Activated CD4-positive, alpha-beta T cell treated with anti-CD3 and anti-CD28 coated beads for 4 hours (primary cell): ENCODE results near the gene SLC25A33.
A peak's percentile ranks its signal among the peaks of the same experiment; 100 is the strongest.
"Not testable (repeated sequence)": the region's sequence is repeated elsewhere in the genome, so short reads cannot be mapped to it uniquely, and the experiment has no call there.

Experiments
- DNase-seq, 2 donors: peaks; one replicate each; pipeline ENCODE4 v3.0.0-alpha.2; 2020

SLC25A33 gene

DNA sequence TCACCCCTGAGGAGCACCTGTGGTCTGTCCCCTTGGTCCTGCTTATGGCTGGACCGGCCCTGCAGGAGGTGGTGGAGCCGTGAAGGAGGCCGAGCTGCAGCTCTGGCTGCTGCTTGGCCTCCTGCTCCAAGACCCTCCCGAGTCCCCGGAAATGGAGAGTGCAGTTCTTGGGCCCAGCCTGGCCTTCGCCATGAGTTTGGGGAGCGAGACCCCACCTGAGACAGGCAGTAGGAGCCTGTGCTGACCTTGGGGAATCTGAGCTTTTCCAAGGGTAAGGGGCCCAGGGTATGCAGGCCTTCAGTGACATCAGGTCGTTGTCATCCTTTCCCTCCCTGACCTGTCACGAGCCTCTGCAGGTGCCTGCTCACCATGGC lies 63.5 kb downstream of the SLC25A33 start:
- no peak for DNase-seq

DNA sequence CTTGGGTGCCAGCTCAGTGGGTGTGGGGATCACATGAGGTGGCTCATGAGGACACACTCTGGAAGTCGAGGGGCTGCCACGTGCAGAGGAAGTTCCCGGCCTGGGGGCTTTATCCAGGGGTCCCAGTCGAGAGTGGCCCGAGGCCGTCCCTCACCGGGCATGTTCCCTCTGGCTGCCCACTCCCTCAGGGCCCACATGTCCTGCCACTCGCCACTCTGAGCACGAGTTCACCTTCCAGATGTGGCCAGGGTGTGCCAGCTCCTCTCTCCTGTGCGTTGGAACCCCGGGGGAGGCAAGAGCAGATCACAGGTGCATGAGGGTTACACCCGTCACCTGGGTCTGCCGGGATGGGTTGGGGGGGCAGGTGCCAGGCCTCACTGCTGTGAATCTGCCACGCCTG lies 64.0 kb downstream of the SLC25A33 start:
- DNase-seq = no peak

DNA sequence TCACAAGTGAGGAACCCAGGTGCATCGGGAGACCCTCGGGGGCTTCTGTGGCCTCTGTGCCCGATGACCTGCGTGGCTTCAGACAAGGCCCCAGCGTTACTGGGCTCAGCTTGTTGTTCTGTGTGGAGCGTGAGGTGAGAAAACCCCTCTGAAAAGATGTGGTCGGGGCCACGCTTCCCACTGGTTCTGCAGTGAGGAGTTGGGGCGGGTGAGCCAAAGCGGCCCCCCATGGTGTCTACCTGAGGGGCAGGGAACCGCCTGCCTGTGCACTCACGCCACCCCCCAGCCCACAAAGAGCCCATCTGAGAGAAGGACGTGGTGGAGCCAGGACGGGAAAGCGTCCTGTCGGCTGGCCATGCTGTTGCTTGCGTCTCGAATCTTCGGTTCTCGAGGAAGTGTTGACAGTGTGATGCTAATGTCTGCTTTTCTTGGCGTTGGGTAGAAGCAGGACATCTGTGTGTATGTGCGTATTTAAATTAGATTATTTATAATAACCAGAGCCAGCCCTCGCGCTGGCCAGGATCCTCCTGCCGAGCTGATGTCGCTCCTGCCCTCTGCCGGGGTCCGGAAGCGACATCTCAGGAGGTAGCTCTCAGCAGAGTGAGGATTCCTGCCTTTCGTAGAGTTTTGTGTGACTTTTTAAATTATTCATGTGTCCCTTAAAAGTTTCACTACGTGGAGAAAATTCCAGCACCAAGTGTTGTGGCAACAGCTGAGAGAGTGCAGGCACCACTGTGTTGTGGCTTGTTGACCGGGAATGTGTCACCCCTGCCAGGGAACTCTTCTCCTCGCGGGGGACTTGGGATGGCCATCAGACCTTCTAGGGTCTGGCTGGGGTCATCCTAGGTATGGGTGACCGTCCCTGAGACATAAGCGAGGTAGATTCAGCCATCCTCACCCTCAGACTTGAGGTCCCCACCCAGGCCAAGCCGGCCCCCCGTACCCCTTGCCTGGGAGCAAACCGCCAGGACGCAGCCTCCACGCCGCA lies 64.8 kb downstream of the SLC25A33 start:
- DNase-seq = no peak

DNA sequence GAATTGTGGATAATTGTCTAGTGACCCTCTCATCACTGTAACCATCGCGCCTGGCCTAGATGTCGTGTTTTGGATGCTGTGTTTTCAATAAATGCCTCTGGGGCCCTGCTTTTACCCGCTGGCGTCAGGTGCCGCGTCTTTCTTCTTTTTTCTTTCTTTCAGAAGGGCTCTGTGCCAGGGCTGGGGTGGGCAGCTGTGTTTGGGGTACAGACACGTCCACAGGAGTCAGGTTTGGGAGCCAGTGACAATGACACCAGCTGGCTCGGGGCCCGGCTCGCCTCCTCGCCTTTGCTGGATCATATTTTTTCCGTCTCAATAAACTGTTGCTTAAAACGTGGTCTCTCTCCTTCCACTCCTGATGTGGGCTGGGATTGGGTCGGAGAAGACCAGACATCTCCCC lies 65.6 kb downstream of the SLC25A33 start:
- DNase-seq = no peak

DNA sequence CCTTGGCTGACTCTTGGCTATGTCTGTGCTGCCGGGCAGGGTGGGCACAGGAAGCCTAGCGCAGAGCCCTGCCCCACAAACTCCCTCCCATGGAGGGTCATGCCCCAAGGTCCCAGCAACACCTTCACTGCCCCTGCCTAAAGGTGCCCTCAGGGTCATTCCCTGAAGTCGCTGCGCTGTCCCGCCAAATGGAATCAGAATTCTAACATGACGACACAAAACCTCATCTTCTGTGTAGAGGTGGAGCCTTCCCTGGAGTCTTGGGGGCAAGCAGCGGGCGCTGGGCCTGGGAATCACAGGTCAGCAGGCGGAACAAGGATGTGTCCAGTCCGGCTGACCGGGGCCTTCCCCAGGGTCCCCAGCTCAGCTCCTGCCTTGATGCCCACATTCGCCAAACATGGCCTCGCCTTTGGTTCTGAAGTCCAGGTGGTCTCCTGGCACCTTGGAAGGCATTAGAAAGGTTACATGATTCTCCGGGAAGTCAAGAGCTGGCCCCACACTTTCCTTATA lies 66.7 kb downstream of the SLC25A33 start:
- no peak for DNase-seq

DNA sequence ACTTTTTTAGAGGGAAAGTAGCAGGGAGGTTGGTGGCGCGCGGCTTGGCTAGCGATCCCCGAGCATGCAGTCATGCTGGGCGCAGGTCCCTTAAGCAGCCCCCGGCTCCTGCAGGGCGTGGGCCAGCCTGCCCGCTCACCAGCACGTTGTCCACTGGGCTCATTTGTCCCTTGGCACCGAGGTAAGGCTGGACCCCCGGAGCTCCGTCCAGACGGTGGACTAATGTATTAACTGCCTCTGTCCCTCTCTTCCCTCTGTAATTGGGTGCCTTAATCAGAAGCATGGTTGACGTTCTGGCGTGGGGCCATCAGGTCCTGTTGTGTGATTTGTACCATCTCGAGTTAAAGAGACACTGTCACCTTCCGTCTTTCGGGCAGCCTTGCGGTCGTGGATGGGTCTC lies 67.2 kb downstream of the SLC25A33 start:
- no peak for DNase-seq

DNA sequence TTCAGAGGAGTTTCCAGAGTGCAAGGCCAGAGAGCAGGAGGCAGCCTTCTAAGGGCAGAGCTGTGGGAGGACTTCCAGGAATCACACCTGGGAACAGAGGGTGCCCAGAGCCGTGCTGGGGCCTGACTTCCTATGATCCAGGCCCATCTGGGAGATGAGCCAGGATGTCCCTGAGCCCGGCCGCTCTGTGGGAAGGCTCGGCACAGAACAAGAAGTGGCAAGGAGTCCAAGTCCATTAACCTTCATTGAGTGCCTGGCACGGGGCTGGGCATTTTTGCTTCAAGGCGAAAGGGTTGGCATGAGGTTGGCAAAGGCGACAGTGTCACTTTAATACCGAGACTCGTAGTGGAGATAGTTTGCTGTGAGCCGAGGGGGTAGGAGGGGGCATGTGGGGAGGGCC lies 67.7 kb downstream of the SLC25A33 start:
- no peak for DNase-seq

DNA sequence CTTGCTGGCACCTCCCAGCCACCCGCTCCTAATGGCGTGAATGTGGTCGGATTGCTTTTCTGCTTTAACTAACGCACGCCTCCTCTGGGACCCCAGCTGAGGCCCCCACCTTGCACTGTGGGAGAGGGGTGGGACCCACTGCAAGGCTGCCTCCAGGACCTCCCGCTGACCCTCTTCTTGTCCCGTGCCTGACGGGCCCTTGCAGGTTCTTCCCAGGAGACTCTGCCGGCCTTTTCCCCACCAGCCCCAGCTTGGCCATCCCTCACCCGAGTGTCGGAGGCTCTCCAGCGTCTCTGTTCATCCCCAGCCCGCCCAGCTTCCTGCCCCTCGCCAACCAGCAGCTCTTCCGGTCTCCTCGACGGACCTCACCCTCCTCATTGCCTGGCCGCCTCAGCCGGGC lies 68.1 kb downstream of the SLC25A33 start:
- no peak for DNase-seq

DNA sequence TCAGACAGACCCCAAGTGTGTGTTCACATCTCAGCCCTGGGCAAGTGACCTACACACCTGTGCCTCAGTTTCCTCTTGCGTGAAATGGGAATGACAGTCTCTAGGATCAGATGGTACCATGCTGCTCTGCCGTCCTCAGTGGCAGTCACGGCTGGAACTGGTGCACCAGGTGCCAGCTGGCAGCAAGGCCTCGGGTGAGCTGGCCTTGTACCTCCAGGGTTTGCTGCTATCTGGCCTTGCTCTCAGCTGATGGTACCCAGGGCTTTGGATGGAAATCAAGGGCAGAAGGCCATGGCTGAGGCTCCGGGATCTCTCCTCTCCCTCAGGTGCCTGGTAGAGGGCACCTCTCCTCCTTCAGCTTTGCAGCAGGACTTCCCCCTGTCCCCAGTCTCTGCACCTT lies 70.7 kb downstream of the SLC25A33 start:
- no peak for DNase-seq

DNA sequence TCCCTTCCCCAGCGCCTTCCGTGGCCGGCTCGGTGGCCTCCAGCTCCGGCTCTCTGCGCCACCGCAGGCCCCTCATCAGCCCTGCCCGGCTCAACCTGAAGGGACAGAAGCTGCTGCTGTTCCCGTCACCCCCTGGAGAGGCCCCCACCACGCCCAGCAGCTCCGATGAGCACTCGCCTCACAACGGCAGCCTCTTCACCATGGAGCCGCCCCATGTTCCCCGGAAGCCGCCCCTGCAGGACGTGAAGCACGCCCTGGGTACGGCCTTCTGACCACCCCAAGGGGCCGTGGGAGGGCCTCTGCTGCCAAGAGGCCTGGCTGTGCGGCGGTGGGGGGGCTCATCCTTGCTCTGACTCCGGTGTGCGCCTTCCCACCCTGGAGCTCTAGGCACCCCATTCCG lies 71.3 kb downstream of the SLC25A33 start:
- DNase-seq = no peak

DNA sequence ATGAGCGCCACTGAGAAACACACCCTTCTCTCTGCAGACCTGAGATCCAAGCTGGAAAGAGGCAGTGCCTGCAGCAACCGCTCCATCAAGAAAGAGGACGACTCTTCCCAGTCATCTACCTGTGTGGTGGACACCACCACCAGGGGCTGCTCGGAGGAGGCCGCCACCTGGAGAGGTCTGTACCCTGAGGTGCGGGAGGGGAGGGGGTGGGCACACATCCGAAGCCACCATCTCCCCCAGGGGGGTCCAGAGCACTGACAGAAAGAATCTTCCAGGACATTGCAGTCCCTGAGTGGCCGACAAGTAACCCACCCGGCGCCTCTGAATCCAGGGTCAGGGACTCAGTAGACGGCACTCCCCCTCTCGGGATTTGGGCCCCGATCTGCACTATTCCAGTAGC lies 72.5 kb downstream of the SLC25A33 start:
- DNase-seq = no peak

DNA sequence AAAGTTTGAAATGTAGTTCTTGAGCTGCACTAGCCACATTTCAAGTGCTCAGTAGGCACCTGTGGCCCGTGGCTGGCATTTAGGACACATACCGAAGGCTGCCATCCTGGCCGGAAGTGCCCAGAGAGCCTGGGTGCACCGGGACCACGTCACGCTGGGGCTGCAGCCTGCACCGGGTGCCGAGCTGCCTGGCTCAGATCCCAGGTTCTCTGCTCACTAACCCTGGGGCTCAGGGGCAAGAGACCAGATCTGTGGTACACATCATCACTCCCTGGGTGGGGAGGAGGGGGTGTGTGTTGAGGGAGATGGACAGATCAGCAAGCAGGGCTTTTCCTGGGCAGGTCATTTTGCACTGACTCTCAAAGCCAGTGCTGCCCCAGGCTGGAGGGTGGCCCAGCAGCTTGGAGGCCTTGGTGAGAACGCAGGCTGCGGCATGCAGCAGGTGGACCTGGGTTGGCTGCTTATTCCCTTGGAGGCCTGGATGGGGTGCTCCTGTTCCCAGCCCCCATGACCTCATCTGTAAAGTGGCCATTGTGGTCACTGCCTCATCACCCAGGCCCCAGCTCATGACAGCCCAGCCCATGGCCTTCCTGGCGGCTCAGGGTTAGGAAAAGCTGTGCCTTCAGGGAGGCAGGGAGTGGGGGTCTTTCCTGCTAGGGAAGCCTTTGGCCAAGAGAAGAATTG lies 73.0 kb downstream of the SLC25A33 start:
- no peak for DNase-seq

DNA sequence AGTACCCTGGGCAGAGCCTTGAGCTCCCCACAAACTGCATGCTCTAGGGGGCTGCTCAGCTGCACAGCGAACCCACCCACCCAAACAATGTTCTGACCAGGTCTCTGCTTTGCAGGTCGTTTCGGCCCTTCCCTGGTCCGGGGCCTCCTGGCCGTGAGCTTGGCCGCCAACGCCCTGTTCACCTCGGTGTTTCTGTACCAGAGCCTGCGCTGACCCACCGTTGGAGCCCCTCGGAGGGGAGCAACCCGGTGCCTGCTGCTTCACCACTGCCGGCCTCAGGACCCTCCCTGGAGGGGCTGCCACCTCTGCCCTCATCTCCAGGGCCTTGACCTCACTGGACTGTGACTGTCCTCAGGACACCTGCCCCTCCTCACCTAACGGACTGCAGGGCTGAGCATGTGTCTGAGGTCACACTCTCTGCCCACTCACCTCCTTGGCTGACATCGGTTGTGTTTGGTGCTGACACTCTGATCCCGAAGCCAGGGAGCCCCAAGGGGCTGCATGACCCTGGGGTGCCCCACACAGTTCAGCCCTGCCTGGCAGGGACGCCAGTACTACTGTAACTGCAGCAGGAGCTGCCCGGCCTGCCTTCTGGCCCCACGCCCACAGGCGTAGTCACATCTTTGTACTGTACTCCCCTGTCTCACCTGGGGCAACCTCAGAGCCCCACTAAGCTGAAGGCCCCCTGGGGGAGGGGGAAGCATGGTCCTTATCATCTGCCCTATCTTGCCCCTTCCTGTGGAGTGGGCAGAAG lies 73.8 kb downstream of the SLC25A33 start:
- no peak for DNase-seq

DNA sequence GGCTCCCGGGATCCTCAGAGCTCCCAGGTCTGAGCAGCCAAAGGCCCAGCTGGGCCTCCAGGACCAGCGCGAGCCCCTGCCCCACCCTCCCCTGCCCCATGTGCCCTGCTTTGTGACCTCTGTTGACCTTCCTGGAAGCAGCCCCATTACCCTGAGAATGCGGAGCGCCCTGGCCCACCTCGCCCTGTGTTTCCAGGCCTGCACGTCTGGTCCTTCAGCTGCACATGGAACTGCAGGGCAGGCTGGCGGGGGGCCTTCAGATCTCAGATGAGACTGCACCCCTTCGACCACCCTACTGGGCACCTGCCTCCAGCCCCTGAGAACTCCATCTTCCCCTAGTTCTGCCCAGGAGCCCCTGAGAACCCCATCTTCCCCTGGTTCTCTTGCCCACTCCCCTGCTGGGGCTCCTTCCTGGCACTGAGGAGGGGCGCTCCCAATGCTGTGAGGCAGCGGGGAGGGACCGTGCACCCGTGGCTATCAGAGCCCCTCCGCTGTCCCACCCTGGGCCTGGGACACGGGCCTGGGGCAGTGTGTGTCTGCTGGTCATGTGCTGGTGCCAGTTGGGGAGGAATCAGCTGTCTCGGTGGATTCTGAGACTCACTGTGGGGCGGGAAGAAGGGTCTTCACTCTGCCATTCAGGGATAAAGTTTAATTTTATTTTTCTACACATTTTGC lies 74.5 kb downstream of the SLC25A33 start:
- no peak for DNase-seq

DNA sequence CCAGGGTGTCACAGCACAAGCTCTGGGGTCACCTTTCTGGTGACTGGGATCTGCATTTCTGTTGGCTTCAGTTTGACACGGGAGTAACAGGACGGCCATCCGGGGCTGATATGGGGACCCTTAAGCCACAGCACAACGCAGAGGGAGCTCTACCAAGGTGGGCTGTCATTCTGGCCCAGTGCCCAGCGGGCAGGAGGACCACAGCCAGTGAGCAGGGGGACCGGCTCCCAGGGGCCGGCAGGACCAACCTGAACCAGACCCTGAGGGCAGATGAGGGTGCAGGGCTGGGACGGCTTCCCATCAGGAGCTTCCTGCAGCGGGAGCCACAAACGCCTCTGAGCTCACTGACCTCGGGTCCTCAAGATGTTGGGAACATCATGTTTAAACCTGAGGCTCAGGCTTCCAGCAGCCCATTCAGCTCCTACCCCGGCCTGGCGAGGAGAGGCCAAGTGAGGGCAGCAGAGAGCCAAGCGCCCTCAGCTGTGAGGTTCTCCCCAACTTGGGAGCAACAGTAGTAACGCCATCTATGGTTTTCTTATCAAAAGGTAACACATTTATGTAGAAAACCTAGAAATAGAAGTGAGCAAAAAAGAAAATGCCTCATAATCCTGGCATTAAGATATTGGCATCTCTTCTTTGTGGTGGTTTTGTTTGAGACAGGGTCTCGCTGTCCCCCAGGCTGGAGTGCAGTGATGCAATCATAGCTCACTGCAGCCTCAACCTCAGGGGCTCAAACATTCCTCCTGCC lies 76.2 kb downstream of the SLC25A33 start:
- DNase-seq = peak; percentile 42 to 49

DNA sequence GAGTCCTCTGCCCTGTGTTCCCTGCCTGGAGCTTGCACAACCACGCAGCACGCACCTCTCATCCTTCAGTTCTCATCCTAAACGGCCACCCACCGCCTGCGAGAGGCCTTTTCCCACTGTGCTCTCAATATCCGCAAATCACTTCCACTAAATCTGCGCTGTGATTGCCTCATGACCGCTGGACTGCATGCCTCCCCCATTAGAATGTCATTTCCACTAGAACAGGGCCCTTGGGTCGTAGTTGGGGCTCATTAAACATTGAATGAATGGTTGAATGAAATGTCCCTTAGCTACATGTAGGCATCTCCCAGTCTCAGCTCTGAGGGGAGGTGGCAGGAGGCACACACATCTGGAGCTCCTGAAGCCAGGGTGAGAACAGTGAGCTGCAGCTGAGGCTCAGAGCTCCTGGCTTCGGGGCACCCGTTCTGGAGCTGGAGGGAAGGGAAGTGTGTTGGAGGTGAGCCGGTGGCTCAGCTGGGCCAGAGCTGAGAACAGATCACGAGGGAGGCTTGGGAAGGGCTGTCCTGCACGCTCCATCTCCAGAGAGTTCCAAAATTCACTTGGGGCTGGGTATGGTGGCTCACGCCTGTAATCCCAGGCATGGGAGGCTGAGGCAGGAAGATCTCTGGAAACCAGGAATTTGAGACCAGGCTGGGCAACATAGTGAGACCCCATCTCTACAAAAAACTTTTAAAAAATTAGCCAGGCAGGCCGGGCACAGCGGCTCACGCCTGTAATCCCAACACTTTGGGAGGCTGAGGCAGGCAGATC lies 79.8 kb downstream of the SLC25A33 start:
- DNase-seq = no peak

DNA sequence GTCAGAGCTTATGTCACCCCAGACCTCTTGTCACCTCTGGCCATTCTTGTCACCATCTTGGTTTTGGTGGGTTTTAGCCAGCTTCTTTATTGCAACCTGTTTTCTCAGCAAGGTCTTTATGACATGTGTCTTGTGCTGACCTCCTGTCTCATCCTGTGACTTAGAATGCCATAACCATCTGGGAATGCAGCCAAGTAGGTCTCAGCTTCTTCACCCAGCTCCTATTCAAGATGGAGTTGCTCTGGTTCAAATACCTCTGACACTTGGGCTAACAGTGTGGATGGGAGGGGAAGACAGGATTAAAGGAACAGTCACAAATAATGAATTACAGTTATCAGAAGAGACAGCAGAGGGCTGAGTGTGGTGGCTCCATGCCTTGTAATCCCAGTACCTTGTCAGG lies 81.8 kb downstream of the SLC25A33 start:
- DNase-seq = no peak

DNA sequence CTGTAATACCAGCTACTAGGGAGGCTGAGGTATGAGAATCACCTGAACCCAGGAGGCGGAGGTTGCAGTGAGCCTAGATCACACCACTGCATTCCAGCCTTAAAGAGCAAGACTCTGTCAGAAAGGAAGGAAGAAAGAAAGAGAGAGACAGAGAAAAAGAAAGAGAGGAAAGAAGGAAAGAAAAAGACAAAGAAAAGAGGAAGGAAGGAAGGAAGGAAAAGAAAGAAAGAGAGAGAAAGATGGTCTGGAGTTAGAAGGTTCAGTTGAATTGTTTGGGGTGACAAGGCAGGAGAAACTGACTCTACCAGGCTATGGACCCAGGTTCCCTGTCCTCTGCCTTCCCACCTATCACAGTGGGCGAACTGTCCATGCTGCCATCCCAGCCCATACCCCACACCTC lies 84.8 kb downstream of the SLC25A33 start:
- DNase-seq = no peak

DNA sequence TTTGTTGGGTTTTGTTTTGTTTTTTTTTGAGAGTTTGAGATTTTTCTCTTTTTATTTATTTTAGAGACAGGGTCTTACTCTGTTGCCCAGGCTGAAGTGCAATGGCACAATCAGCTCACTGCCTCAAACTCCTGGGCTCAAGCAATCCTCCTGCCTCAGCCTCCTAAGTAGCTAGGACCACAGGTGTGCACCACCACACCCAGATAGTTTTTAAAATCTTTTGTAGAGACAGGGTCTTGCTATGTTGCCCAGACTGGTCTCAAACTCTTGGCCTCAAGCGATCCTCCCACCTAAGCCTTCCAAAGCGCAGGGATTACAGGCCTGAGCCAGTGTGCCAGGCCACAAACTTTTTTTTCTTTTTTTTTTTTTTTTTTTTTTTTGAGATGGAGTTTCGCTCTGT lies 85.8 kb downstream of the SLC25A33 start:
- DNase-seq = not testable (repeated sequence)

DNA sequence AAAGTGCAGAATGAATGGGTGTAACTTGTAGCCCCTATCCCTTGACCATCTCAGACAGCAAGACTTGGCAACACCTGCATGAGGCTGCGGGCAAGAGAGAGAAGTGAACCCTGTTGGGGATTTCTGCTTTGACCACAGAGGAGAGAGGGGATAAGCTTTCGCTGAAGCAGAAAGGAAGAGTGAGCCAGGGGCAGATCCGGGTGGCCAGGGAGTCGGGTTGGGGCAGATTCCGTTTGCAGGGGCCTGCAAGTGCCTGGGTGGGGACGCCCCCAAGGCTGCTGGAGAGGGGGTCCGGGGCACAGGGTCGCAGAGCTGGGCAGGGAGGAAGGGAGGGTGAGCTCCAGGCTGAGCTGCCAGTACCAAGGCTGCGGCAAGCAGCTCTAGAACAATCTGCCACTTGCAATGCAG lies 86.9 kb downstream of the SLC25A33 start:
- peak in 1 of 2 donors; percentile 10 for DNase-seq
